GM19351 (cell line): Measurements from ENCODE around the gene NOP56.

Experiments used
- ATAC-seq: cut with Tn5 transposase; IDR thresholded peaks from one replicate; pipeline ENCODE4 v1.9.1; 2021; ENCODE audit warnings: mild to moderate bottlenecking, moderate library complexity; ENCODE audit not compliant: unreplicated experiment

The NOP56 gene

DNA sequence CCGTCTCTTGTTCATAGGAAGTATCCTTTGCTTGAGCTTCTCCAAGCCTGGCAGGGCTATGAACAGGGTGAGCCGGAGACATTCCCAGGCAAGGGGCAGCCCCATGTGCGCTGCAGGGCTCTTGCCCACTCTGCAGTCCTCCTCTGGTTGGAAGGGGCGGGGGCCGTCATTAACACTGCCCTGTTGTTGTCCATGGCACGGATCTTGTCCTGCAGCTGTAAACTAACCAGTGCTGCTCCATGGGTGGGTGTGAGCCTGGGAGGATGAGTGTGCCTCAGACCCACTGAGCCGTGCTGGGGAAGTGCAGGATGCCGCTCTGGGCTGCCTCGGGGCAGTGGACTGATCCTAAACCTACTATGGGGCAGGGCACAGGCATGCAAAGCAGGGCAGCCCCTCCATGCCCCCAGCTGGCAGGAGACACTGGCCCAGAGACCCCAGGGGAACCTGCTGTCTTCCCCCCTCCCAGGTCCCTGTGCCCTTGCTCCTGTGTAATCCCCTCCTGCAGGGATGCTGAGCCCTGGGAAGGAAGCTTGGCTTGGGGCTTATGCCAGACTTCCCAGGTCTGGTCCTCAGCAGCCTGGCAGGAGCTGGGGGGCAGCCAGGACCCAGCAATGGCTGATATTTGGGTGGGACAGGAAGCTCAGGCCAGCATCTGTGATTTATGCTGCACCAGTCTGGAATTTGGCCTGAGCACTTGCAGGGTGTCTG lies 48.6 kb downstream of the NOP56 start:
- no peak for ATAC-seq

- no peak for ATAC-seq
Measured at GRCh38 chr20:2701671-2702081, 49.2 kb downstream of the NOP56 start.

GRCh38 chr20:2703716-2704475 lies 51.5 kb downstream of the NOP56 start:
- no peak for ATAC-seq

- no peak for ATAC-seq
Measured at GRCh38 chr20:2705931-2706645, 53.7 kb downstream of the NOP56 start.

DNA sequence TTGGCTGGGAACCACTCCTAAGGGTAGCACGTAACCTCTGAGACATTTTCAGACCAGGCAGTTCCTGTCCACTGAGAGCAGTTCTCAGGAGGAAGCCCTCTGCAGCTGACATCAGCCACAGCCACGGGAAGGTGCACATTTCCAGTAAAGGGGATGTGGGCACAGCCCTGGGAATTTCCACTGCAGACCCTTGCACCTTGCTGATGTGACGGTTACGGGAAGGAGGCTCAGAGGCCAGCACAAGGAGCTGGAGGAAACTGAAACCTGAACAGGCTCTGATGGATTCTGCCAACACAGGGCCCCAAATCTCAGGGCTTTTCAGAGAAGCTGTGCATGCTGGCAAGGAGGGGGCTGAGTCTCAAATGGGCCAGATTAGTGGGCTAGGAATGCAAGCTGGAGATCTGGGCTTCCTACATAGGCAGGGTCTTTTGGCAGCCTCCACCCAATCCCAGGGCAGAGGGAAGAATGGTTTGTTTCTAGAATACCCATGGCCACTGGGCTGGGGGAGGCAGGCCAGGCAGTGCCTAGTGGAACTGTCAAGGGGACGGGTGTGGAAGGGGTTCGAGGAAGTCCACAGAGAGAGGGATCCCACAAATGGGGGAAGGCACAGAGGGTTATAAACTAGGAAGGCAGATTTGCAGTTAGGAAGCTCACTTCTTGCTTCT lies 54.4 kb downstream of the NOP56 start:
- no peak for ATAC-seq

GRCh38 chr20:2707353-2708072 lies 55.1 kb downstream of the NOP56 start:
- ATAC-seq: no peak
